ENCODE measurements around the gene RAB11B. TPM values are rescaled to one million over a fixed set of nuclear protein-coding genes. Genes with fewer than 3 reads are reported as not detected.
A peak's percentile ranks its signal among the peaks of the same experiment; 100 is the strongest.

Gene RAB11B
- total and polyA plus RNA-seq, 2 of the 13 experiments (the other 11 are each of a cell fraction or from before 2014, with no cell fraction given) = 6.0 to 28.4 TPM

- TF ChIP-seq AGO1 (IDR thresholded peaks at IDR 0.05; ENCODE audit: low read depth, low read length, poor library complexity, severe bottlenecking) (no peak), TP53 (CRISPR knock-in tag; conservative IDR thresholded peaks at IDR 0.05) (0 out of 2 replicates have a peak, but pooled peaks have one; percentile 43), ZNF326 (CRISPR knock-in tag; IDR thresholded peaks at IDR 0.05; ENCODE audit: borderline replicate concordance) (no peak), MIXL1 (CRISPR knock-in tag; IDR thresholded peaks at IDR 0.05) (peak; percentile 92), HMGA1 (CRISPR knock-in tag; conservative IDR thresholded peaks at IDR 0.05) (no peak), ZNF230 (CRISPR knock-in tag; IDR thresholded peaks at IDR 0.05) (no peak), MYPOP (CRISPR knock-in tag; IDR thresholded peaks at IDR 0.05) (peak; percentile 52; the same call in 1 of the 2 replicates), MEIS1 (CRISPR knock-in tag; IDR thresholded peaks at IDR 0.05; ENCODE audit: borderline replicate concordance) (peak; percentile 74), HES4 (CRISPR knock-in tag; IDR thresholded peaks at IDR 0.05; ENCODE audit: borderline replicate concordance) (no peak), PLRG1 (conservative IDR thresholded peaks at IDR 0.05) (no peak), SP140L (CRISPR knock-in tag; IDR thresholded peaks at IDR 0.05; ENCODE audit: borderline replicate concordance) (no peak), ZNF660 (CRISPR knock-in tag; IDR thresholded peaks at IDR 0.05; ENCODE audit: borderline replicate concordance, low read depth) (no peak), ZNF597 (CRISPR knock-in tag; IDR thresholded peaks at IDR 0.05) (no peak), PHF8 (CRISPR knock-in tag; IDR thresholded peaks at IDR 0.05) (no peak)
- TF ChIP-seq, protein P1, sequence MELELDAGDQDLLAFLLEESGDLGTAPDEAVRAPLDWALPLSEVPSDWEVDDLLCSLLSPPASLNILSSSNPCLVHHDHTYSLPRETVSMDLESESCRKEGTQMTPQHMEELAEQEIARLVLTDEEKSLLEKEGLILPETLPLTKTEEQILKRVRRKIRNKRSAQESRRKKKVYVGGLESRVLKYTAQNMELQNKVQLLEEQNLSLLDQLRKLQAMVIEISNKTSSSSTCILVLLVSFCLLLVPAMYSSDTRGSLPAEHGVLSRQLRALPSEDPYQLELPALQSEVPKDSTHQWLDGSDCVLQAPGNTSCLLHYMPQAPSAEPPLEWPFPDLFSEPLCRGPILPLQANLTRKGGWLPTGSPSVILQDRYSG (CRISPR knock-in tag; IDR thresholded peaks at IDR 0.05) = no peak; the same call in 1 of the 2 replicates
- TF ChIP-seq, protein P2, sequence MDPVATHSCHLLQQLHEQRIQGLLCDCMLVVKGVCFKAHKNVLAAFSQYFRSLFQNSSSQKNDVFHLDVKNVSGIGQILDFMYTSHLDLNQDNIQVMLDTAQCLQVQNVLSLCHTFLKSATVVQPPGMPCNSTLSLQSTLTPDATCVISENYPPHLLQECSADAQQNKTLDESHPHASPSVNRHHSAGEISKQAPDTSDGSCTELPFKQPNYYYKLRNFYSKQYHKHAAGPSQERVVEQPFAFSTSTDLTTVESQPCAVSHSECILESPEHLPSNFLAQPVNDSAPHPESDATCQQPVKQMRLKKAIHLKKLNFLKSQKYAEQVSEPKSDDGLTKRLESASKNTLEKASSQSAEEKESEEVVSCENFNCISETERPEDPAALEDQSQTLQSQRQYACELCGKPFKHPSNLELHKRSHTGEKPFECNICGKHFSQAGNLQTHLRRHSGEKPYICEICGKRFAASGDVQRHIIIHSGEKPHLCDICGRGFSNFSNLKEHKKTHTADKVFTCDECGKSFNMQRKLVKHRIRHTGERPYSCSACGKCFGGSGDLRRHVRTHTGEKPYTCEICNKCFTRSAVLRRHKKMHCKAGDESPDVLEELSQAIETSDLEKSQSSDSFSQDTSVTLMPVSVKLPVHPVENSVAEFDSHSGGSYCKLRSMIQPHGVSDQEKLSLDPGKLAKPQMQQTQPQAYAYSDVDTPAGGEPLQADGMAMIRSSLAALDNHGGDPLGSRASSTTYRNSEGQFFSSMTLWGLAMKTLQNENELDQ (CRISPR knock-in tag; IDR thresholded peaks at IDR 0.05; ENCODE audit: borderline replicate concordance) = no peak
- TF ChIP-seq, protein P3, sequence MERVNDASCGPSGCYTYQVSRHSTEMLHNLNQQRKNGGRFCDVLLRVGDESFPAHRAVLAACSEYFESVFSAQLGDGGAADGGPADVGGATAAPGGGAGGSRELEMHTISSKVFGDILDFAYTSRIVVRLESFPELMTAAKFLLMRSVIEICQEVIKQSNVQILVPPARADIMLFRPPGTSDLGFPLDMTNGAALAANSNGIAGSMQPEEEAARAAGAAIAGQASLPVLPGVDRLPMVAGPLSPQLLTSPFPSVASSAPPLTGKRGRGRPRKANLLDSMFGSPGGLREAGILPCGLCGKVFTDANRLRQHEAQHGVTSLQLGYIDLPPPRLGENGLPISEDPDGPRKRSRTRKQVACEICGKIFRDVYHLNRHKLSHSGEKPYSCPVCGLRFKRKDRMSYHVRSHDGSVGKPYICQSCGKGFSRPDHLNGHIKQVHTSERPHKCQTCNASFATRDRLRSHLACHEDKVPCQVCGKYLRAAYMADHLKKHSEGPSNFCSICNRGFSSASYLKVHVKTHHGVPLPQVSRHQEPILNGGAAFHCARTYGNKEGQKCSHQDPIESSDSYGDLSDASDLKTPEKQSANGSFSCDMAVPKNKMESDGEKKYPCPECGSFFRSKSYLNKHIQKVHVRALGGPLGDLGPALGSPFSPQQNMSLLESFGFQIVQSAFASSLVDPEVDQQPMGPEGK (CRISPR knock-in tag; IDR thresholded peaks at IDR 0.05) = peak; percentile 63
- TF ChIP-seq, protein P4, sequence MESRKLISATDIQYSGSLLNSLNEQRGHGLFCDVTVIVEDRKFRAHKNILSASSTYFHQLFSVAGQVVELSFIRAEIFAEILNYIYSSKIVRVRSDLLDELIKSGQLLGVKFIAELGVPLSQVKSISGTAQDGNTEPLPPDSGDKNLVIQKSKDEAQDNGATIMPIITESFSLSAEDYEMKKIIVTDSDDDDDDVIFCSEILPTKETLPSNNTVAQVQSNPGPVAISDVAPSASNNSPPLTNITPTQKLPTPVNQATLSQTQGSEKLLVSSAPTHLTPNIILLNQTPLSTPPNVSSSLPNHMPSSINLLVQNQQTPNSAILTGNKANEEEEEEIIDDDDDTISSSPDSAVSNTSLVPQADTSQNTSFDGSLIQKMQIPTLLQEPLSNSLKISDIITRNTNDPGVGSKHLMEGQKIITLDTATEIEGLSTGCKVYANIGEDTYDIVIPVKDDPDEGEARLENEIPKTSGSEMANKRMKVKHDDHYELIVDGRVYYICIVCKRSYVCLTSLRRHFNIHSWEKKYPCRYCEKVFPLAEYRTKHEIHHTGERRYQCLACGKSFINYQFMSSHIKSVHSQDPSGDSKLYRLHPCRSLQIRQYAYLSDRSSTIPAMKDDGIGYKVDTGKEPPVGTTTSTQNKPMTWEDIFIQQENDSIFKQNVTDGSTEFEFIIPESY (CRISPR knock-in tag; IDR thresholded peaks at IDR 0.05) = peak; percentile 49; the same call in 1 of the 2 replicates
These were observed 2.2 kb upstream of the RAB11B start (continued) for GRCh38 chr19:8387688-8388611.
